Breast epithelium (tissue), 3 donors: Measurements from ENCODE around the gene MT4.

Experiments
- CTCF ChIP-seq, 3 donors: fragments of 450-650 bp; IDR thresholded peaks; one replicate each; pipeline ENCODE4 v1.5.1; 2016 to 2017; ENCODE audit warnings: antibody characterized with exemption in 3 of 3, mild to moderate bottlenecking in 3 of 3, moderate library complexity in 3 of 3
- POLR2A ChIP-seq: fragments of 450-650 bp; IDR thresholded peaks from one replicate; pipeline ENCODE4 v1.6.1; 2016; ENCODE audit warnings: antibody characterized with exemption, mild to moderate bottlenecking, moderate library complexity
- POLR2AphosphoS5 ChIP-seq, 3 donors: sonication (generic); formaldehyde crosslinking; IDR thresholded peaks; one replicate each; pipeline ENCODE4 v1.6.1; 2017; ENCODE audit warnings: antibody characterized with exemption in 3 of 3

- TF ChIP-seq CTCF (IDR thresholded peaks at IDR 0.05) (no peak), POLR2A (no peak), POLR2AphosphoS5 (IDR thresholded peaks at IDR 0.05) (no peak)
Measured at GRCh38 chr16:56560447-56560846, 4.4 kb upstream of the MT4 start.
